PFSK-1 (cell line): ENCODE results near the gene BTN1A1.

Experiments used
- FOXP2 ChIP-seq: optimal IDR thresholded peaks from 2 replicates; pipeline ENCODE3; 2011; ENCODE audit warnings: borderline replicate concordance, control low read depth, inconsistent platforms; ENCODE audit not compliant: insufficient read depth; ENCODE audit errors: extremely low read length, extremely low read depth
- TAF1 ChIP-seq: IDR thresholded peaks from 2 replicates; pipeline ENCODE4 v1.6.1; 2012; ENCODE audit warnings: low read length, control low read depth, borderline replicate concordance; ENCODE audit not compliant: insufficient read depth
- TF ChIP-seq, protein P1 (sequence below), 2 experiments: IDR thresholded peaks; 2 replicates each; pipeline versions ENCODE4 v1.6.1 to v1.8.0; 2011 to 2012; ENCODE audit warnings: low read depth in 2 of 2, low read length in 2 of 2, control low read depth in 1 of 2, inconsistent platforms in 1 of 2, mild to moderate bottlenecking in 1 of 2, moderate library complexity in 1 of 2; ENCODE audit not compliant: insufficient read depth in 1 of 2

DNA sequence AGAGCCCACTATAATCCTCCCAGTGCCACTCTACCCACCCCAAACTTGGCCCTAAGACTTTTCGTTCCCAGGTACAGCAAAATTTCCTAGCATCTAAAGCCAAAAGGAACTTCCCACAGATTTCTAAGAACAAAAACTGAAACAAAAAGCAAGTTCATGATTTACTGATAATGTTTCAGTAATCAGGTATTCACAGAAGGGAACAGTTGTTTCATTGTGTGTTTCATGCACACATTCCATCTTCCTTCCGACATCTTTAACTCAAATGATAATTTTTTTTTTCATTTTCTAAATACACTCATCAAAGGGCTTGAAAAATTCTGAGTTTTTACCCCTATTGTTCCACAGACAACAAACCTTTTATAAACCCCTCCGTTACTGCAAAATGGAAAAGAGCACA, 6.0 kb upstream of the BTN1A1 start:
- TF ChIP-seq, protein P1, sequence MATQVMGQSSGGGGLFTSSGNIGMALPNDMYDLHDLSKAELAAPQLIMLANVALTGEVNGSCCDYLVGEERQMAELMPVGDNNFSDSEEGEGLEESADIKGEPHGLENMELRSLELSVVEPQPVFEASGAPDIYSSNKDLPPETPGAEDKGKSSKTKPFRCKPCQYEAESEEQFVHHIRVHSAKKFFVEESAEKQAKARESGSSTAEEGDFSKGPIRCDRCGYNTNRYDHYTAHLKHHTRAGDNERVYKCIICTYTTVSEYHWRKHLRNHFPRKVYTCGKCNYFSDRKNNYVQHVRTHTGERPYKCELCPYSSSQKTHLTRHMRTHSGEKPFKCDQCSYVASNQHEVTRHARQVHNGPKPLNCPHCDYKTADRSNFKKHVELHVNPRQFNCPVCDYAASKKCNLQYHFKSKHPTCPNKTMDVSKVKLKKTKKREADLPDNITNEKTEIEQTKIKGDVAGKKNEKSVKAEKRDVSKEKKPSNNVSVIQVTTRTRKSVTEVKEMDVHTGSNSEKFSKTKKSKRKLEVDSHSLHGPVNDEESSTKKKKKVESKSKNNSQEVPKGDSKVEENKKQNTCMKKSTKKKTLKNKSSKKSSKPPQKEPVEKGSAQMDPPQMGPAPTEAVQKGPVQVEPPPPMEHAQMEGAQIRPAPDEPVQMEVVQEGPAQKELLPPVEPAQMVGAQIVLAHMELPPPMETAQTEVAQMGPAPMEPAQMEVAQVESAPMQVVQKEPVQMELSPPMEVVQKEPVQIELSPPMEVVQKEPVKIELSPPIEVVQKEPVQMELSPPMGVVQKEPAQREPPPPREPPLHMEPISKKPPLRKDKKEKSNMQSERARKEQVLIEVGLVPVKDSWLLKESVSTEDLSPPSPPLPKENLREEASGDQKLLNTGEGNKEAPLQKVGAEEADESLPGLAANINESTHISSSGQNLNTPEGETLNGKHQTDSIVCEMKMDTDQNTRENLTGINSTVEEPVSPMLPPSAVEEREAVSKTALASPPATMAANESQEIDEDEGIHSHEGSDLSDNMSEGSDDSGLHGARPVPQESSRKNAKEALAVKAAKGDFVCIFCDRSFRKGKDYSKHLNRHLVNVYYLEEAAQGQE (IDR thresholded peaks at IDR 0.05; ENCODE audit: insufficient read depth in 1 of 2, low read depth in 2 of 2, low read length in 2 of 2) = no peak
- TF ChIP-seq FOXP2 (no peak), TAF1 (no peak)
